ENCODE data around the gene METTL3.

- TF ChIP-seq CTCF (conservative IDR thresholded peaks at IDR 0.05 in 1 of 2, IDR thresholded peaks at IDR 0.05 in 1 of 2; ENCODE audit: extremely low read depth in 1 of 2, insufficient read depth in 1 of 2, low read depth in 1 of 2, low read length in 2 of 2): no peak
- TF ChIP-seq EZH2 (IDR thresholded peaks at IDR 0.05; ENCODE audit: borderline replicate concordance, low read length): no peak
Measured at GRCh38 chr14:21505012-21505553, 6.1 kb downstream of the METTL3 start.
